Smooth muscle cell (in vitro differentiated cells): ENCODE measurements around the gene DCST2. TPM values are rescaled to one million over a fixed set of nuclear protein-coding genes. Genes with fewer than 3 reads are reported as not detected.

Experiments used
- DNase-seq: peaks from one replicate; lab custom pipeline; 2025; ENCODE audit not compliant: unreplicated experiment; lab: John Stamatoyannopoulos, UW
- H2AFZ ChIP-seq: fragments of 200-600 bp; sonication (generic); 2 replicates; pipeline ENCODE4 v1.6.0; 2016; ENCODE audit warnings: antibody characterized with exemption, low read depth, mild to moderate bottlenecking
- H3F3A ChIP-seq: fragments of 200-600 bp; sonication (generic); 2 replicates; pipeline ENCODE4 v1.6.0; 2017; ENCODE audit warnings: antibody characterized with exemption, low read depth
- H3K27ac ChIP-seq: fragments of 200-600 bp; sonication (generic); 2 replicates; pipeline ENCODE4 v1.5.1; 2016; ENCODE audit warnings: low read depth, mild to moderate bottlenecking
- H3K27me3 ChIP-seq: fragments of 200-600 bp; sonication (generic); 2 replicates; pipeline ENCODE4 v1.6.1; 2016; ENCODE audit warnings: low read depth, mild to moderate bottlenecking
- H3K36me3 ChIP-seq: fragments of 200-600 bp; sonication (generic); 2 replicates; pipeline ENCODE4 v1.5.1; 2016; ENCODE audit warnings: low read depth
- H3K4me1 ChIP-seq: fragments of 200-600 bp; sonication (generic); 2 replicates; pipeline ENCODE4 v1.5.1; 2016; ENCODE audit warnings: low read depth
- H3K4me2 ChIP-seq: fragments of 200-600 bp; sonication (generic); 2 replicates; pipeline ENCODE4 v1.6.0; 2016; ENCODE audit warnings: mild to moderate bottlenecking
- H3K4me3 ChIP-seq: fragments of 200-600 bp; sonication (generic); 2 replicates; pipeline ENCODE4 v1.5.1; 2016; ENCODE audit warnings: mild to moderate bottlenecking
- H3K79me2 ChIP-seq: fragments of 200-600 bp; sonication (generic); 2 replicates; pipeline ENCODE4 v1.6.0; 2016; ENCODE audit warnings: low read depth, mild to moderate bottlenecking
- H3K9ac ChIP-seq: fragments of 200-600 bp; sonication (generic); 2 replicates; pipeline ENCODE4 v1.6.0; 2016; ENCODE audit warnings: low read depth
- H3K9me3 ChIP-seq: fragments of 200-600 bp; sonication (generic); replicated peaks from 2 replicates; pipeline ENCODE4 v1.5.1; 2016; ENCODE audit warnings: low read depth
- H4K20me1 ChIP-seq: fragments of 200-600 bp; sonication (generic); 2 replicates; pipeline ENCODE4 v1.6.0; 2016; ENCODE audit warnings: low read depth
- CTCF ChIP-seq: fragments of 200-600 bp; sonication (generic); IDR thresholded peaks from 2 replicates; pipeline ENCODE4 v1.5.1; 2017; ENCODE audit warnings: borderline replicate concordance, mild to moderate bottlenecking, antibody characterized with exemption; ENCODE audit not compliant: insufficient read depth, poor library complexity, severe bottlenecking
- WGBS: methylation state at CpG from one replicate; pipeline ENCODE4 v1.1.7; 2016; ENCODE audit warnings: low lambda C conversion rate; 5-methylcytosine and 5-hydroxymethylcytosine counted together
- microRNA-seq: library from miRNA; unstranded; fragments of <30 nt; microRNA quantifications from one replicate; pipeline ENCODE4, GENCODE V29; 2016; ENCODE audit warnings: borderline number of aligned reads
- polyA plus RNA-seq: library from polyadenylated mRNA; unstranded; fragments of >200 nt; fragmentation: Nextera tagmentation; extraction: Ambion mirVana; gene quantifications from 2 replicates; pipeline ENCODE4 v1.2.1, GENCODE V29; 2016
- small RNA-seq: library from RNA; depleted of rRNA; stranded (forward); fragments of <200 nt; gene quantifications from one replicate; pipeline ENCODE3, GENCODE V24; 2014
- total RNA-seq: library from RNA; depleted of rRNA; stranded (reverse); fragments of >200 nt; gene quantifications from 2 replicates; pipeline ENCODE4 v1.2.3, GENCODE V29; 2014

DCST2 gene
- total and polyA plus RNA-seq, 2 experiments from 2014 or later: 1.3 TPM; not detected in 1

- Histone ChIP-seq H3K9ac (peak overlapping the region; percentile 73), H3K27ac (peak overlapping the region; percentile 98), H3K27me3 (no peaks in the 10 kb centered on the region), H3K36me3 (no peaks in the 10 kb centered on the region), H4K20me1 (peaks cover 39% of the 10 kb centered on the region), H3K4me2 (peak overlapping the region; percentile 94), H3K4me1 (peaks cover 46% of the 10 kb centered on the region), H2AFZ (no peak overlapping the region), H3F3A (peaks cover 41% of the 10 kb centered on the region), H3K79me2 (peaks cover 43% of the 10 kb centered on the region), H3K4me3 (peak overlapping the region; percentile 55), H3K9me3 (no peaks in the 10 kb centered on the region)
- TF ChIP-seq CTCF: no peak
- DNase-seq: no peak
- 15% methylated on average over 15 of the region's 22 CpGs for WGBS
Observed at GRCh38 chr1:154969860-154970452, 63.6 kb downstream of the DCST2 start.

GRCh38 chr1:154969246-154969645 lies 64.3 kb downstream of the DCST2 start:
- no peak for TF ChIP-seq CTCF
- no peaks in the 10 kb centered on the region for H3K36me3 ChIP-seq
- peak overlapping the region; percentile 73 for H3K9ac ChIP-seq
- H3K4me2 ChIP-seq: peak overlapping the region; percentile 94
- WGBS: 20% methylated on average over 5 of the region's 5 CpGs
- peaks cover 47% of the 10 kb centered on the region for H3F3A ChIP-seq
- H2AFZ ChIP-seq: no peak overlapping the region
- H4K20me1 ChIP-seq: peaks cover 39% of the 10 kb centered on the region
- H3K27ac ChIP-seq: peak overlapping the region; percentile 98
- peaks cover 43% of the 10 kb centered on the region for H3K79me2 ChIP-seq
- no peaks in the 10 kb centered on the region for H3K9me3 ChIP-seq
- H3K27me3 ChIP-seq: no peaks in the 10 kb centered on the region
- DNase-seq: no peak
- H3K4me1 ChIP-seq: peaks cover 46% of the 10 kb centered on the region
- peak overlapping the region; percentile 55 for H3K4me3 ChIP-seq

- Histone ChIP-seq H3K9ac (peak overlapping the region; percentile 73), H4K20me1 (peaks cover 39% of the 10 kb centered on the region), H3F3A (peaks cover 47% of the 10 kb centered on the region), H3K9me3 (no peaks in the 10 kb centered on the region), H2AFZ (no peak overlapping the region), H3K4me1 (peaks cover 46% of the 10 kb centered on the region), H3K27ac (peak overlapping the region; percentile 98), H3K79me2 (peaks cover 43% of the 10 kb centered on the region), H3K36me3 (peaks cover 2% of the 10 kb centered on the region), H3K27me3 (no peaks in the 10 kb centered on the region), H3K4me3 (peak overlapping the region; percentile 55), H3K4me2 (peak overlapping the region; percentile 94)
- no peak for DNase-seq
- 74% methylated on average over 3 of the region's 3 CpGs for WGBS
- TF ChIP-seq CTCF: no peak
Observed at GRCh38 chr1:154968731-154969130, 64.8 kb downstream of the DCST2 start.

Small RNA genes lying within 50 kb of the gene (microRNA-seq; reads per million reads assigned to microRNA genes)
- gene MIR4258: not detected

Small RNA genes lying within 50 kb of the gene (small RNA-seq; reads per million reads assigned to genes)
- gene MIR4258: not detected

Other genes starting within 250 kb of the DCST2 start
- gene KCNN3, start 163.5 kb downstream of the DCST2 start, total RNA-seq: 0.04 and 0.18 TPM in 2 replicates
- gene KCNN3, start 163.5 kb downstream of the DCST2 start, polyA plus RNA-seq: 0.14 and 0.77 TPM in 2 replicates
- gene PMVK, start 97.1 kb downstream of the DCST2 start, total RNA-seq: 6.0 and 6.7 TPM in 2 replicates
- 31.2 and 40.2 TPM in 2 replicates for gene PMVK, start 97.1 kb downstream of the DCST2 start, polyA plus RNA-seq
- gene PBXIP1, start 77.7 kb downstream of the DCST2 start, total RNA-seq: 39.1 and 41.9 TPM in 2 replicates
- gene PBXIP1, start 77.7 kb downstream of the DCST2 start, polyA plus RNA-seq: 40.5 and 44.1 TPM in 2 replicates
- 18.4 and 20.3 TPM in 2 replicates for gene PYGO2, start 72.0 kb downstream of the DCST2 start, total RNA-seq
- gene PYGO2, start 72.0 kb downstream of the DCST2 start, polyA plus RNA-seq: 27.9 and 30.0 TPM in 2 replicates
- 207 and 216 TPM in 2 replicates for gene SHC1, start 63.0 kb downstream of the DCST2 start, total RNA-seq
- gene SHC1, start 63.0 kb downstream of the DCST2 start, polyA plus RNA-seq: 214 and 249 TPM in 2 replicates
- 41.6 and 46.3 TPM in 2 replicates for gene CKS1B, start 59.1 kb downstream of the DCST2 start, total RNA-seq
- gene CKS1B, start 59.1 kb downstream of the DCST2 start, polyA plus RNA-seq: 115 and 116 TPM in 2 replicates
- gene FLAD1, start 50.4 kb downstream of the DCST2 start, total RNA-seq: 30.7 and 31.1 TPM in 2 replicates
- 51.4 and 52.1 TPM in 2 replicates for gene FLAD1, start 50.4 kb downstream of the DCST2 start, polyA plus RNA-seq
- gene LENEP, start 40.2 kb downstream of the DCST2 start, total RNA-seq: not detected in 2 replicates
- gene LENEP, start 40.2 kb downstream of the DCST2 start, polyA plus RNA-seq: not detected in 2 replicates
- 15.3 and 15.5 TPM in 2 replicates for gene ZBTB7B, start 31.0 kb downstream of the DCST2 start, total RNA-seq
- 7.5 and 10.0 TPM in 2 replicates for gene ZBTB7B, start 31.0 kb downstream of the DCST2 start, polyA plus RNA-seq
- not detected in 2 replicates for gene DCST1, start within 50 bp of the DCST2 start, total RNA-seq
- gene DCST1, start within 50 bp of the DCST2 start, polyA plus RNA-seq: not detected in 2 replicates
- 29.8 and 45.4 TPM in 2 replicates for gene ADAM15, start 17.5 kb upstream of the DCST2 start, total RNA-seq
- 41.2 and 49.4 TPM in 2 replicates for gene ADAM15, start 17.5 kb upstream of the DCST2 start, polyA plus RNA-seq
- gene EFNA4, start 30.0 kb upstream of the DCST2 start, total RNA-seq: 24.2 and 27.6 TPM in 2 replicates
- 18.1 and 19.1 TPM in 2 replicates for gene EFNA4, start 30.0 kb upstream of the DCST2 start, polyA plus RNA-seq
- 5.2 and 7.1 TPM in 2 replicates for gene EFNA3, start 45.1 kb upstream of the DCST2 start, total RNA-seq
- 9.1 and 10.0 TPM in 2 replicates for gene EFNA3, start 45.1 kb upstream of the DCST2 start, polyA plus RNA-seq
- 14.4 and 20.9 TPM in 2 replicates for gene EFNA1, start 94.1 kb upstream of the DCST2 start, total RNA-seq
- 16.4 and 53.5 TPM in 2 replicates for gene EFNA1, start 94.1 kb upstream of the DCST2 start, polyA plus RNA-seq
- gene SLC50A1, start 102.1 kb upstream of the DCST2 start, total RNA-seq: 44.5 and 44.7 TPM in 2 replicates
- gene SLC50A1, start 102.1 kb upstream of the DCST2 start, polyA plus RNA-seq: 98.0 and 109 TPM in 2 replicates
- gene DPM3, start 106.8 kb upstream of the DCST2 start, total RNA-seq: 51.5 and 69.1 TPM in 2 replicates
- gene DPM3, start 106.8 kb upstream of the DCST2 start, polyA plus RNA-seq: 75.8 and 79.9 TPM in 2 replicates
- 192 and 283 TPM in 2 replicates for gene KRTCAP2, start 139.5 kb upstream of the DCST2 start, total RNA-seq
- 607 and 642 TPM in 2 replicates for gene KRTCAP2, start 139.5 kb upstream of the DCST2 start, polyA plus RNA-seq
- 1.5 and 3.8 TPM in 2 replicates for gene TRIM46, start 140.1 kb upstream of the DCST2 start, total RNA-seq
- gene TRIM46, start 140.1 kb upstream of the DCST2 start, polyA plus RNA-seq: 3.6 and 4.3 TPM in 2 replicates
- gene THBS3, start 174.1 kb upstream of the DCST2 start, total RNA-seq: 17.2 and 28.5 TPM in 2 replicates
- gene THBS3, start 174.1 kb upstream of the DCST2 start, polyA plus RNA-seq: 15.7 and 20.1 TPM in 2 replicates
- gene MTX1, start 174.9 kb upstream of the DCST2 start, total RNA-seq: 45.2 and 55.4 TPM in 2 replicates
- gene MTX1, start 174.9 kb upstream of the DCST2 start, polyA plus RNA-seq: 98.4 and 109 TPM in 2 replicates
- 7.0 and 14.7 TPM in 2 replicates for gene ENTREP3, start 221.7 kb upstream of the DCST2 start, total RNA-seq
- 26.5 and 30.9 TPM in 2 replicates for gene ENTREP3, start 221.7 kb upstream of the DCST2 start, polyA plus RNA-seq
- gene SCAMP3, start 228.6 kb upstream of the DCST2 start, total RNA-seq: 51.4 and 52.1 TPM in 2 replicates
- 118 and 151 TPM in 2 replicates for gene SCAMP3, start 228.6 kb upstream of the DCST2 start, polyA plus RNA-seq
- 23.6 and 25.5 TPM in 2 replicates for gene CLK2, start 239.7 kb upstream of the DCST2 start, total RNA-seq
- gene CLK2, start 239.7 kb upstream of the DCST2 start, polyA plus RNA-seq: 23.5 and 32.2 TPM in 2 replicates
- 0.49 and 0.72 TPM in 2 replicates for gene HCN3, start 243.7 kb upstream of the DCST2 start, total RNA-seq
- gene HCN3, start 243.7 kb upstream of the DCST2 start, polyA plus RNA-seq: 1.2 and 1.6 TPM in 2 replicates